ENCODE results near the gene WDR4. TPM values are rescaled to one million over a fixed set of nuclear protein-coding genes. Genes with fewer than 3 reads are reported as not detected.

The WDR4 gene
- total RNA-seq, 1 experiment from 2014 or later: 42.6 TPM

- TF ChIP-seq FOXK1 (CRISPR knock-in tag; IDR thresholded peaks at IDR 0.05) (no peak), SMAD3 (CRISPR knock-in tag; IDR thresholded peaks at IDR 0.05; ENCODE audit: borderline replicate concordance) (no peak), SMAD4 (CRISPR knock-in tag; IDR thresholded peaks at IDR 0.05) (no peak), JAZF1 (CRISPR knock-in tag; IDR thresholded peaks at IDR 0.05) (no peak), OVOL2 (CRISPR knock-in tag; IDR thresholded peaks at IDR 0.05; ENCODE audit: borderline replicate concordance) (no peak), SOX15 (CRISPR knock-in tag; IDR thresholded peaks at IDR 0.05) (no peak), NFE2L1 (CRISPR knock-in tag; IDR thresholded peaks at IDR 0.05) (no peak), ZNF121 (CRISPR knock-in tag; IDR thresholded peaks at IDR 0.05) (no peak), TCF7 (CRISPR knock-in tag; IDR thresholded peaks at IDR 0.05; ENCODE audit: low read depth) (no peak)
- TF ChIP-seq, protein P1, sequence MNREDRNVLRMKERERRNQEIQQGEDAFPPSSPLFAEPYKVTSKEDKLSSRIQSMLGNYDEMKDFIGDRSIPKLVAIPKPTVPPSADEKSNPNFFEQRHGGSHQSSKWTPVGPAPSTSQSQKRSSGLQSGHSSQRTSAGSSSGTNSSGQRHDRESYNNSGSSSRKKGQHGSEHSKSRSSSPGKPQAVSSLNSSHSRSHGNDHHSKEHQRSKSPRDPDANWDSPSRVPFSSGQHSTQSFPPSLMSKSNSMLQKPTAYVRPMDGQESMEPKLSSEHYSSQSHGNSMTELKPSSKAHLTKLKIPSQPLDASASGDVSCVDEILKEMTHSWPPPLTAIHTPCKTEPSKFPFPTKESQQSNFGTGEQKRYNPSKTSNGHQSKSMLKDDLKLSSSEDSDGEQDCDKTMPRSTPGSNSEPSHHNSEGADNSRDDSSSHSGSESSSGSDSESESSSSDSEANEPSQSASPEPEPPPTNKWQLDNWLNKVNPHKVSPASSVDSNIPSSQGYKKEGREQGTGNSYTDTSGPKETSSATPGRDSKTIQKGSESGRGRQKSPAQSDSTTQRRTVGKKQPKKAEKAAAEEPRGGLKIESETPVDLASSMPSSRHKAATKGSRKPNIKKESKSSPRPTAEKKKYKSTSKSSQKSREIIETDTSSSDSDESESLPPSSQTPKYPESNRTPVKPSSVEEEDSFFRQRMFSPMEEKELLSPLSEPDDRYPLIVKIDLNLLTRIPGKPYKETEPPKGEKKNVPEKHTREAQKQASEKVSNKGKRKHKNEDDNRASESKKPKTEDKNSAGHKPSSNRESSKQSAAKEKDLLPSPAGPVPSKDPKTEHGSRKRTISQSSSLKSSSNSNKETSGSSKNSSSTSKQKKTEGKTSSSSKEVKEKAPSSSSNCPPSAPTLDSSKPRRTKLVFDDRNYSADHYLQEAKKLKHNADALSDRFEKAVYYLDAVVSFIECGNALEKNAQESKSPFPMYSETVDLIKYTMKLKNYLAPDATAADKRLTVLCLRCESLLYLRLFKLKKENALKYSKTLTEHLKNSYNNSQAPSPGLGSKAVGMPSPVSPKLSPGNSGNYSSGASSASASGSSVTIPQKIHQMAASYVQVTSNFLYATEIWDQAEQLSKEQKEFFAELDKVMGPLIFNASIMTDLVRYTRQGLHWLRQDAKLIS (CRISPR knock-in tag; IDR thresholded peaks at IDR 0.05; ENCODE audit: borderline replicate concordance): no peak
- TF ChIP-seq, protein P2, sequence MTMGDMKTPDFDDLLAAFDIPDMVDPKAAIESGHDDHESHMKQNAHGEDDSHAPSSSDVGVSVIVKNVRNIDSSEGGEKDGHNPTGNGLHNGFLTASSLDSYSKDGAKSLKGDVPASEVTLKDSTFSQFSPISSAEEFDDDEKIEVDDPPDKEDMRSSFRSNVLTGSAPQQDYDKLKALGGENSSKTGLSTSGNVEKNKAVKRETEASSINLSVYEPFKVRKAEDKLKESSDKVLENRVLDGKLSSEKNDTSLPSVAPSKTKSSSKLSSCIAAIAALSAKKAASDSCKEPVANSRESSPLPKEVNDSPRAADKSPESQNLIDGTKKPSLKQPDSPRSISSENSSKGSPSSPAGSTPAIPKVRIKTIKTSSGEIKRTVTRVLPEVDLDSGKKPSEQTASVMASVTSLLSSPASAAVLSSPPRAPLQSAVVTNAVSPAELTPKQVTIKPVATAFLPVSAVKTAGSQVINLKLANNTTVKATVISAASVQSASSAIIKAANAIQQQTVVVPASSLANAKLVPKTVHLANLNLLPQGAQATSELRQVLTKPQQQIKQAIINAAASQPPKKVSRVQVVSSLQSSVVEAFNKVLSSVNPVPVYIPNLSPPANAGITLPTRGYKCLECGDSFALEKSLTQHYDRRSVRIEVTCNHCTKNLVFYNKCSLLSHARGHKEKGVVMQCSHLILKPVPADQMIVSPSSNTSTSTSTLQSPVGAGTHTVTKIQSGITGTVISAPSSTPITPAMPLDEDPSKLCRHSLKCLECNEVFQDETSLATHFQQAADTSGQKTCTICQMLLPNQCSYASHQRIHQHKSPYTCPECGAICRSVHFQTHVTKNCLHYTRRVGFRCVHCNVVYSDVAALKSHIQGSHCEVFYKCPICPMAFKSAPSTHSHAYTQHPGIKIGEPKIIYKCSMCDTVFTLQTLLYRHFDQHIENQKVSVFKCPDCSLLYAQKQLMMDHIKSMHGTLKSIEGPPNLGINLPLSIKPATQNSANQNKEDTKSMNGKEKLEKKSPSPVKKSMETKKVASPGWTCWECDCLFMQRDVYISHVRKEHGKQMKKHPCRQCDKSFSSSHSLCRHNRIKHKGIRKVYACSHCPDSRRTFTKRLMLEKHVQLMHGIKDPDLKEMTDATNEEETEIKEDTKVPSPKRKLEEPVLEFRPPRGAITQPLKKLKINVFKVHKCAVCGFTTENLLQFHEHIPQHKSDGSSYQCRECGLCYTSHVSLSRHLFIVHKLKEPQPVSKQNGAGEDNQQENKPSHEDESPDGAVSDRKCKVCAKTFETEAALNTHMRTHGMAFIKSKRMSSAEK (CRISPR knock-in tag; IDR thresholded peaks at IDR 0.05; ENCODE audit: borderline replicate concordance): no peak
Observed at GRCh38 chr21:42854246-42855010, 24.9 kb downstream of the WDR4 start (continued).

DNA sequence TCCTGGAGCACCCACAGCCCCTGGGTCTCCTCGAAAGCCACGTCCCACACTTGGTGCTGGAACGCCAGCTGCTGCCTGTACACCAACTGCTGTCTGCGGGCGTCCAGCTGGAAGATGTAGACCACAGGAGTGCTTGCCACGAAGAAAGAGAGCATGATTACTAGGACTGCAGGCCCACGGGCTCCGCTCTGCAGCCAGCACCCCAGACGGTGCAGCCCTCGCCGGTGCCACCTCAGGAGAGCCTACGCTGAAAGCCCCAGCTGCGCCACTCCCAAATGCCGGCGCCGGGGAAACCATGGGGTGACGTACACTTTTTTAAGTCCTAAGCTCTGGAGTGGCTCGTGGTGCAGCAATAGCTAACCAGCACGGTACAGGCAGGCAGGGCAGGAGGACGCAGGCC is 25.7 kb downstream of the WDR4 start:
- ATAC-seq: no peak
- Mint-ChIP-seq H3K9me3 (no peaks in the 10 kb centered on the region), H3K36me3 (peaks cover 80% of the 10 kb centered on the region), H3K27me3 (ENCODE audit: low read depth) (no peaks in the 10 kb centered on the region), H3K4me1 (no peaks in the 10 kb centered on the region), H3K27ac (no peak overlapping the region), H3K4me3 (no peak overlapping the region)
- DNase-seq (ENCODE audit: low spot score): no peak
- TF ChIP-seq SP1 (CRISPR knock-in tag; conservative IDR thresholded peaks at IDR 0.05) (no peak), ZNF232 (CRISPR knock-in tag; IDR thresholded peaks at IDR 0.05) (no peak), RELA (CRISPR knock-in tag; IDR thresholded peaks at IDR 0.05; ENCODE audit: borderline replicate concordance) (no peak), ZNF138 (CRISPR knock-in tag; conservative IDR thresholded peaks at IDR 0.05) (no peak)
- TF ChIP-seq, protein P3, sequence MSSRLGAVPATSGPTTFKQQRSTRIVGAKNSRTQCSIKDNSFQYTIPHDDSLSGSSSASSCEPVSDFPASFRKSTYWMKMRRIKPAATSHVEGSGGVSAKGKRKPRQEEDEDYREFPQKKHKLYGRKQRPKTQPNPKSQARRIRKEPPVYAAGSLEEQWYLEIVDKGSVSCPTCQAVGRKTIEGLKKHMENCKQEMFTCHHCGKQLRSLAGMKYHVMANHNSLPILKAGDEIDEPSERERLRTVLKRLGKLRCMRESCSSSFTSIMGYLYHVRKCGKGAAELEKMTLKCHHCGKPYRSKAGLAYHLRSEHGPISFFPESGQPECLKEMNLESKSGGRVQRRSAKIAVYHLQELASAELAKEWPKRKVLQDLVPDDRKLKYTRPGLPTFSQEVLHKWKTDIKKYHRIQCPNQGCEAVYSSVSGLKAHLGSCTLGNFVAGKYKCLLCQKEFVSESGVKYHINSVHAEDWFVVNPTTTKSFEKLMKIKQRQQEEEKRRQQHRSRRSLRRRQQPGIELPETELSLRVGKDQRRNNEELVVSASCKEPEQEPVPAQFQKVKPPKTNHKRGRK (CRISPR knock-in tag; IDR thresholded peaks at IDR 0.05; ENCODE audit: borderline replicate concordance): no peak
- TF ChIP-seq, protein P4, sequence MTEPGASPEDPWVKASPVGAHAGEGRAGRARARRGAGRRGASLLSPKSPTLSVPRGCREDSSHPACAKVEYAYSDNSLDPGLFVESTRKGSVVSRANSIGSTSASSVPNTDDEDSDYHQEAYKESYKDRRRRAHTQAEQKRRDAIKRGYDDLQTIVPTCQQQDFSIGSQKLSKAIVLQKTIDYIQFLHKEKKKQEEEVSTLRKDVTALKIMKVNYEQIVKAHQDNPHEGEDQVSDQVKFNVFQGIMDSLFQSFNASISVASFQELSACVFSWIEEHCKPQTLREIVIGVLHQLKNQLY (CRISPR knock-in tag; IDR thresholded peaks at IDR 0.05): no peak
- CTCF ChIA-PET: interaction anchor here (1.8 kb wide), 1 partner anchor 9 kb away, joined by 4 read pairs; no protein-coding TSS in a partner anchor
- POLR2A ChIA-PET: no interaction called here
